HFFc6 (cell line): ENCODE results near the gene LIPI. TPM values are rescaled to one million over a fixed set of nuclear protein-coding genes. Genes with fewer than 3 reads are reported as not detected.

ENCODE experiments used
- DNase-seq: peaks from one replicate; pipeline ENCODE4 v3.0.0-alpha.2; 2018
- H3K27ac Mint-ChIP-seq: 2 replicates; pipeline ENCODE4 v1.8.0; 2020; ENCODE audit warnings: mild to moderate bottlenecking, mixed read lengths
- H3K27me3 Mint-ChIP-seq: 2 replicates; pipeline ENCODE4 v1.8.0; 2021; ENCODE audit warnings: mild to moderate bottlenecking, moderate library complexity, mixed read lengths; ENCODE audit not compliant: insufficient read depth
- H3K36me3 Mint-ChIP-seq: 2 replicates; pipeline ENCODE4 v1.8.0; 2021; ENCODE audit warnings: low read depth, mixed read lengths
- H3K4me1 Mint-ChIP-seq: 2 replicates; pipeline ENCODE4 v1.8.0; 2020; ENCODE audit warnings: low read depth, mixed read lengths
- H3K4me3 Mint-ChIP-seq: 2 replicates; pipeline ENCODE4 v1.8.0; 2020; ENCODE audit warnings: mild to moderate bottlenecking, moderate library complexity, mixed read lengths
- H3K9me3 Mint-ChIP-seq: 2 replicates; pipeline ENCODE4 v1.8.0; 2020; ENCODE audit warnings: mild to moderate bottlenecking, mixed read lengths
- CTCF ChIP-seq: fragments of 200-600 bp; sonication (generic); IDR thresholded peaks from 2 replicates; pipeline ENCODE4 v1.5.0; 2021; ENCODE audit warnings: antibody characterized with exemption, mild to moderate bottlenecking
- total RNA-seq, 6 experiments: library from RNA; stranded (reverse); fragmentation: NEBNext Ultra II Directional; extraction: Animal tissue kit (Norgen Biotek cat#: 25700); gene quantifications; 2 replicates in 1 of 6; 3 replicates in 5 of 6; pipeline ENCODE4 v1.2.3, GENCODE V29; 2021

Gene LIPI
- total RNA-seq, 6 experiments from 2014 or later, result not detected

GRCh38 chr21:14088391-14088790, 122.4 kb downstream of the LIPI start:
- DNase-seq, result no peak
- Mint-ChIP-seq H3K9me3 (peaks cover 3% of the 10 kb centered on the region; the same call in 1 of the 2 replicates), H3K4me1 (no peaks in the 10 kb centered on the region), H3K4me3 (no peak overlapping the region), H3K36me3 (peaks cover 14% of the 10 kb centered on the region; the same call in 1 of the 2 replicates), H3K27me3 (no peaks in the 10 kb centered on the region), H3K27ac (no peak overlapping the region)
- TF ChIP-seq CTCF, result no peak

GRCh38 chr21:14086553-14086952, 124.2 kb downstream of the LIPI start:
- TF ChIP-seq CTCF, result no peak
- no peak overlapping the region for H3K27ac Mint-ChIP-seq
- H3K36me3 Mint-ChIP-seq, result peaks cover 8% of the 10 kb centered on the region; the same call in 1 of the 2 replicates
- H3K4me3 Mint-ChIP-seq, result no peak overlapping the region
- peaks cover 7% of the 10 kb centered on the region; the same call in 1 of the 2 replicates for H3K9me3 Mint-ChIP-seq
- H3K27me3 Mint-ChIP-seq, result no peaks in the 10 kb centered on the region; the same call in 1 of the 2 replicates
- no peak for DNase-seq
- H3K4me1 Mint-ChIP-seq, result no peaks in the 10 kb centered on the region

- H3K36me3 Mint-ChIP-seq, result peaks cover 6% of the 10 kb centered on the region; the same call in 1 of the 2 replicates
- H3K27ac Mint-ChIP-seq, result no peak overlapping the region
Measured at GRCh38 chr21:14084701-14085100, 126.1 kb downstream of the LIPI start.

GRCh38 chr21:14084068-14084501, 126.7 kb downstream of the LIPI start:
- Mint-ChIP-seq H3K4me3 (no peak overlapping the region), H3K27ac (no peak overlapping the region), H3K4me1 (no peaks in the 10 kb centered on the region), H3K27me3 (no peaks in the 10 kb centered on the region; the same call in 1 of the 2 replicates), H3K36me3 (peaks cover 11% of the 10 kb centered on the region; the same call in 1 of the 2 replicates), H3K9me3 (peaks cover 16% of the 10 kb centered on the region)
- no peak for TF ChIP-seq CTCF
- DNase-seq, result no peak

More at GRCh38 chr21:14084701-14085100, 126.1 kb downstream of the LIPI start:
- peaks cover 9% of the 10 kb centered on the region for H3K9me3 Mint-ChIP-seq
- no peak overlapping the region for H3K4me3 Mint-ChIP-seq
- no peaks in the 10 kb centered on the region for H3K4me1 Mint-ChIP-seq
- no peak for TF ChIP-seq CTCF
- no peaks in the 10 kb centered on the region; the same call in 1 of the 2 replicates for H3K27me3 Mint-ChIP-seq
- DNase-seq, result no peak

- H3K4me3 Mint-ChIP-seq, result no peak overlapping the region
- H3K9me3 Mint-ChIP-seq, result peaks cover 44% of the 10 kb centered on the region
- peaks cover 26% of the 10 kb centered on the region for H3K36me3 Mint-ChIP-seq
- no peaks in the 10 kb centered on the region; the same call in 1 of the 2 replicates for H3K27me3 Mint-ChIP-seq
- TF ChIP-seq CTCF, result no peak
- H3K4me1 Mint-ChIP-seq, result no peaks in the 10 kb centered on the region
- no peak overlapping the region for H3K27ac Mint-ChIP-seq
- no peak for DNase-seq
Measured at GRCh38 chr21:14080764-14081096, 130.0 kb downstream of the LIPI start.
